DOHH2 (cell line): ENCODE measurements around the gene ATP2B3.
"Not testable (repeated sequence)": the region's sequence is repeated elsewhere in the genome, so short reads cannot be mapped to it uniquely, and the experiment has no call there.

Source experiments
- H3F3A ChIP-seq: fragments of 200-600 bp; sonication (generic), shearing (Covaris generic); 2 replicates; pipeline ENCODE4 v1.6.0; 2016; ENCODE audit warnings: antibody characterized with exemption, mild to moderate bottlenecking; ENCODE audit not compliant: control insufficient read depth, insufficient read depth
- H3K27ac ChIP-seq: fragments of 200-600 bp; sonication (generic); 2 replicates; pipeline ENCODE4 v1.5.1; 2014; ENCODE audit warnings: low read depth, mild to moderate bottlenecking, low read length, moderate library complexity
- H3K27me3 ChIP-seq: fragments of 200-600 bp; sonication (generic); 2 replicates; pipeline ENCODE4 v1.6.1; 2014; ENCODE audit warnings: mild to moderate bottlenecking, low read length, mixed read lengths; ENCODE audit not compliant: control insufficient read depth
- H3K36me3 ChIP-seq: fragments of 200-600 bp; sonication (generic); 2 replicates; pipeline ENCODE4 v1.6.1; 2014; ENCODE audit warnings: mild to moderate bottlenecking, low read length, moderate library complexity, mixed read lengths; ENCODE audit not compliant: control insufficient read depth
- H3K4me1 ChIP-seq: fragments of 200-600 bp; sonication (generic); 2 replicates; pipeline ENCODE4 v1.6.1; 2014; ENCODE audit warnings: mild to moderate bottlenecking, low read length, mixed read lengths; ENCODE audit not compliant: control insufficient read depth
- H3K4me2 ChIP-seq: fragments of 200-600 bp; sonication (generic); 2 replicates; pipeline ENCODE4 v1.6.0; 2014; ENCODE audit warnings: mild to moderate bottlenecking, low read length, moderate library complexity
- H3K4me3 ChIP-seq: fragments of 200-600 bp; sonication (generic); 2 replicates; pipeline ENCODE4 v1.5.1; 2014; ENCODE audit warnings: mild to moderate bottlenecking, low read length, mixed read lengths
- H3K79me2 ChIP-seq: fragments of 200-600 bp; sonication (generic); 2 replicates; pipeline ENCODE4 v1.6.1; 2014; ENCODE audit warnings: mild to moderate bottlenecking, low read length, mixed read lengths; ENCODE audit not compliant: control insufficient read depth
- H3K9me2 ChIP-seq: fragments of 200-600 bp; sonication (generic); replicated peaks from 2 replicates; pipeline ENCODE4 v1.6.1; 2014; ENCODE audit warnings: mild to moderate bottlenecking, low read length, mixed read lengths; ENCODE audit not compliant: control insufficient read depth
- H3K9me3 ChIP-seq: fragments of 200-600 bp; sonication (generic); 2 replicates; pipeline ENCODE4 v1.6.1; 2014; ENCODE audit warnings: antibody characterized with exemption, low read length, mixed read lengths; ENCODE audit not compliant: control insufficient read depth, insufficient read depth
- H4K20me1 ChIP-seq: fragments of 200-600 bp; sonication (generic); 2 replicates; pipeline ENCODE4 v1.6.0; 2014; ENCODE audit warnings: low read depth, mild to moderate bottlenecking, antibody characterized with exemption, low read length, moderate library complexity; ENCODE audit not compliant: control insufficient read depth, insufficient read depth
- EZH2phosphoT487 ChIP-seq: fragments of 200-600 bp; sonication (generic); IDR thresholded peaks from 2 replicates; pipeline ENCODE4 v1.6.1; 2017; ENCODE audit warnings: borderline replicate concordance, mild to moderate bottlenecking, antibody characterized with exemption, low read length, moderate library complexity, mixed read lengths
- TF ChIP-seq, protein P1 (sequence below): fragments of 200-600 bp; sonication (generic); IDR thresholded peaks from one replicate; pipeline ENCODE4 v1.5.1; 2014; ENCODE audit warnings: antibody characterized with exemption, mild to moderate bottlenecking, low read depth, low read length; ENCODE audit not compliant: poor library complexity, severe bottlenecking

Gene ATP2B3

DNA sequence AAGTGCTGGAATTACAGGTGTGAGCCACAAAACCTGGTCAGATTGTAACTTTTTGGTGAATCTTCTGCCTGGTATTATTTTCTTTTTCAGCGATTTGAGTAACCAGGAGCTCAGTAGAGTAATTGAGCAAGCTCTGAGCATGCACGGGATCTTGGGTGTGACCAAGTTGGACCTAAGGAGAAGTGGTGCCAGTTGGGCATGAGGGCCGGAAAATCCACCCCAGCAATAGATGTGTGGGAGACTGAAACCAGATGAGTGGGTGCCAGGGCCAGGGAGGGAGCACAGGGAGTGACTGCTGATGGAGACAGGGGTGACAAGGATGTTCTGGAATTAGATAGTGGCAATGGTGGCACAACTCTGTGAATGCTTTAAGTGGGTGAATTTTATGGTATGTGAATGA, 85.2 kb downstream of the ATP2B3 start:
- Histone ChIP-seq H3F3A (no peaks in the 10 kb centered on the region), H3K9me3 (no peaks in the 10 kb centered on the region), H4K20me1 (no peaks in the 10 kb centered on the region), H3K4me2 (no peak overlapping the region), H3K9me2 (no peaks in the 10 kb centered on the region), H3K27me3 (no peaks in the 10 kb centered on the region), H3K36me3 (no peaks in the 10 kb centered on the region), H3K4me3 (no peak overlapping the region), H3K4me1 (peaks cover 16% of the 10 kb centered on the region), H3K27ac (no peak overlapping the region), H3K79me2 (peaks cover 12% of the 10 kb centered on the region)
- TF ChIP-seq, protein P1, sequence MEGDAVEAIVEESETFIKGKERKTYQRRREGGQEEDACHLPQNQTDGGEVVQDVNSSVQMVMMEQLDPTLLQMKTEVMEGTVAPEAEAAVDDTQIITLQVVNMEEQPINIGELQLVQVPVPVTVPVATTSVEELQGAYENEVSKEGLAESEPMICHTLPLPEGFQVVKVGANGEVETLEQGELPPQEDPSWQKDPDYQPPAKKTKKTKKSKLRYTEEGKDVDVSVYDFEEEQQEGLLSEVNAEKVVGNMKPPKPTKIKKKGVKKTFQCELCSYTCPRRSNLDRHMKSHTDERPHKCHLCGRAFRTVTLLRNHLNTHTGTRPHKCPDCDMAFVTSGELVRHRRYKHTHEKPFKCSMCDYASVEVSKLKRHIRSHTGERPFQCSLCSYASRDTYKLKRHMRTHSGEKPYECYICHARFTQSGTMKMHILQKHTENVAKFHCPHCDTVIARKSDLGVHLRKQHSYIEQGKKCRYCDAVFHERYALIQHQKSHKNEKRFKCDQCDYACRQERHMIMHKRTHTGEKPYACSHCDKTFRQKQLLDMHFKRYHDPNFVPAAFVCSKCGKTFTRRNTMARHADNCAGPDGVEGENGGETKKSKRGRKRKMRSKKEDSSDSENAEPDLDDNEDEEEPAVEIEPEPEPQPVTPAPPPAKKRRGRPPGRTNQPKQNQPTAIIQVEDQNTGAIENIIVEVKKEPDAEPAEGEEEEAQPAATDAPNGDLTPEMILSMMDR = no peak
- no peak for TF ChIP-seq EZH2phosphoT487

DNA sequence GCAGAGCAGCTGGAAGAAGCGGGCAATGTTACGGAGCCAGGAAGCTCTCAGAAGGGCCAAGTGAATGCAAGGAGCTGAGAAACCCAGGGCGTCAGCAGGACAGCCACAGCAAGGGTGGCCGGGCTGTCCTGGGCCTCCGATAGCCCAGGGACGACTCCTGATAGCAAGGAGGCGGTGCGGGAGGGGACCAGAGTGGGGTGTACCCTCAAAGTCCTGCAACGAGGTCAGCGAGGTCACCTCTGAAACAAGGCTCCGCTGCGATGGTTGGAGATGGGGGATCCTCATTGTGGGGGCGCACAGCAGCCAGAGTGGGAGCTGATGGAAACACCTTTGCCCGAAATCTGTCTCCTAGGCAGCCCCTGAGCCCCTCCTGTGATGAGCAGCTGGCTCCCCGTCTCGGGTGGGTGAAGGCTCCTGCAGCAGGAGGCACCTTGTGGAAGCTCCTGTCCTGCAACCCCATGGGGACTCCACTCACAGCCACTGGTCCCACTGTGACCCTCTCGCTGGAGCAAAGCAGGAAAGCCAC, 85.8 kb downstream of the ATP2B3 start:
- Histone ChIP-seq H3K27ac (no peak overlapping the region), H3K79me2 (peaks cover 6% of the 10 kb centered on the region), H3K9me2 (no peaks in the 10 kb centered on the region), H3K4me3 (no peak overlapping the region), H3K4me2 (no peak overlapping the region), H3K9me3 (no peaks in the 10 kb centered on the region), H3K4me1 (peaks cover 10% of the 10 kb centered on the region), H3K36me3 (no peaks in the 10 kb centered on the region), H4K20me1 (no peaks in the 10 kb centered on the region), H3F3A (no peaks in the 10 kb centered on the region), H3K27me3 (no peaks in the 10 kb centered on the region)
- no peak for TF ChIP-seq EZH2phosphoT487
- TF ChIP-seq, protein P1 = no peak

DNA sequence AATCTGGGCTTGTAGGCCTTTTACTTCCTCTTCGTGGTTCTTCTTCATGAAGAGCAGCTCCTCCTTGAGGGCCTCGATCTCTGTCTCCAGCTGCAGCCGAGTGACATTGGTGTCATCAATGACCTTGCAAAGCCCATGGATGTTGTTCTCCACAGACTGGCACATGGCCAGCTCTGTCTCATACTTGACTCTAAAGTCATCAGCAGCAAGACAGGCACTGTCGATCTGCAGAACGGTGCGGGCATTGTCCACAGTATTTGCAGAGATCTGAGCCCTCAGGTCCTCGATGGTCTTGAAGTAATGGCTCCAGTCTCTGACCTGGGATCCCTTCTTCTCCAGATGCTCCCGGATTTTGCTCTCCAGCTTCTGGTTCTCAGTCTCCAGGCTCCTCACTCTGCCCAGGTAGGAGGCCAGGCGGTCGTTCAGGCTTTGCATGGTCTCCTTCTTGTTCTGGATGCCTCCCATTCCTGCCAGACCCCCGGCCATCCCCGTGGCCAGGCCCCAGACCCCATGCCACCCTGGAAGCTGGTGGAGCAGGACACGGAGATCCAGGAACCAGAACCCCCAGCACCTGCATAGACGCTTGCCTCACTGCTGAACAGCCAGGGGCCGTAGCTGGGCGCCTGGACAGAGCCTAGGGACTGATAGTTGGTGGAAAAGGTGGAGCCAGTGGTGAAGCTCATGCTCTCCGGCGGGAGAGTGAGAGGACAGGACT, 87.4 kb downstream of the ATP2B3 start:
- H3K27ac ChIP-seq, H3F3A ChIP-seq, H3K4me1 ChIP-seq, H3K4me2 ChIP-seq, H3K27me3 ChIP-seq, H3K4me3 ChIP-seq, H3K9me3 ChIP-seq, H3K9me2 ChIP-seq, H3K36me3 ChIP-seq, H3K79me2 ChIP-seq, H4K20me1 ChIP-seq: not testable (repeated sequence)

DNA sequence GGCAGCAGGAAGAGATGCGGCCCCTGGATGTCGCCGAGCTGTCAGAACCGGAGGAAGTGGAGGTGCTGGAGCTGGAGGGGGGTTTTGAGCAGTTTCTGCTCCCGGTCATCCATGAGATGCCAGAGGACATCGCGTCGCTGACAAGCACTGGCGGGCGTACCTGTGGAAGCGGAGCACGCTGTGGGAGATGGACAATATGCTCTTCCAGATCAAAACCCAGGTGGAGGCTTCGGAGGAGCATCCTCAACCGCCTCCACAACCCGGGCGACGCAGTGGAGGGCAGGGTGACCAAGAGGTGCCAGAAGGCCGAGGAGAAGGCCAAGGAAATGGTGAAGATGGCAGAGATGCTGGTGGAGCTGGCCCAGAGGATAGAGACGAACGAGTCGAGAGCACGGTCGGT, 89.1 kb downstream of the ATP2B3 start:
- no peaks in the 10 kb centered on the region for H4K20me1 ChIP-seq
- H3K36me3 ChIP-seq = no peaks in the 10 kb centered on the region
- no peaks in the 10 kb centered on the region for H3K9me2 ChIP-seq
- H3K27ac ChIP-seq = no peak overlapping the region
- H3K4me3 ChIP-seq = no peak overlapping the region
- no peak overlapping the region for H3K4me2 ChIP-seq
- TF ChIP-seq, protein P1 = no peak
- no peak for TF ChIP-seq EZH2phosphoT487
- H3K4me1 ChIP-seq = no peaks in the 10 kb centered on the region
- H3K79me2 ChIP-seq = no peaks in the 10 kb centered on the region
- H3K9me3 ChIP-seq = no peaks in the 10 kb centered on the region
- H3F3A ChIP-seq = no peaks in the 10 kb centered on the region
- H3K27me3 ChIP-seq = peaks cover 5% of the 10 kb centered on the region; the same call in 1 of the 2 replicates
